HG03457 (cell line): ENCODE results near the gene PDE4B.
"Not testable (repeated sequence)": the region's sequence is repeated elsewhere in the genome, so short reads cannot be mapped to it uniquely, and the experiment has no call there.

Experiments used
- ATAC-seq: cut with Tn5 transposase; IDR thresholded peaks from one replicate; pipeline ENCODE4 v1.9.1; 2021; ENCODE audit warnings: moderate number of reproducible peaks; ENCODE audit not compliant: unreplicated experiment

The PDE4B gene

DNA sequence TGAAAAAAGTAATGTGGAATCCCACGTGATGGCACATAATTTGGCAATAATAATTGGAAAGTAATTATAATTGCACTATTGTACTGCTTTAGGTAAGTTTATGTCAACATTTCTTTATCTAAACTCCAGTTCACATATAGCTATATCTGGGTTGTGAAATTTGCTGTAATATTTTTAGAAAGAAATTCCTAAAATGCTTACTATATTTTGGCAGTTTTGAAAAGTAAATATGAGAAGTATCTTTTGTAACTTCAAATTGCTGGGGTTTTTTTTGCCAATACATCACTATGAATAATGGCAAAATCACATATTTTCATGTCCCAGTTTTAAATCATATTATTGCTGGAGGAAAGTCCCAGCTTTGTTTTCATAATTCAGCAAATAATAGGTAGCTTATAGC, 197.5 kb downstream of the PDE4B start:
- no peak for ATAC-seq

DNA sequence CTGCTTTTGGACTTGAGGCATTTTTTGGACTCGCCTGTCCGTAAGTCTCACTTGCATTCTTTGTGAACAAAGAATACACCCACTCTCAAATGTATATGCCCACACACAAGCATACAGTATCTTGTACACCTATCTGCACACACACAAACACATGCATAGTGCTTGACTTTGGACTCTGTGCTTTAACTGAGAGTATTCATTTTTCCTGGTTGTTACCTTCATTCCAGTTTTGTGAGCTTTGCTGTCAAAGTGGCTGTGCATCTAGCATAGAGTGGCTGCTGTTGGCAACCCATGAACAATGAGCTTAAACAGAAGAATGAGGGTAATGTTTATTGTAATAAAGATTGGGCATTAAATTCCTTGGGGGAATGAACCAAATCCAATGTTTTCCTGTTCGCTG, 199.0 kb downstream of the PDE4B start:
- no peak for ATAC-seq

DNA sequence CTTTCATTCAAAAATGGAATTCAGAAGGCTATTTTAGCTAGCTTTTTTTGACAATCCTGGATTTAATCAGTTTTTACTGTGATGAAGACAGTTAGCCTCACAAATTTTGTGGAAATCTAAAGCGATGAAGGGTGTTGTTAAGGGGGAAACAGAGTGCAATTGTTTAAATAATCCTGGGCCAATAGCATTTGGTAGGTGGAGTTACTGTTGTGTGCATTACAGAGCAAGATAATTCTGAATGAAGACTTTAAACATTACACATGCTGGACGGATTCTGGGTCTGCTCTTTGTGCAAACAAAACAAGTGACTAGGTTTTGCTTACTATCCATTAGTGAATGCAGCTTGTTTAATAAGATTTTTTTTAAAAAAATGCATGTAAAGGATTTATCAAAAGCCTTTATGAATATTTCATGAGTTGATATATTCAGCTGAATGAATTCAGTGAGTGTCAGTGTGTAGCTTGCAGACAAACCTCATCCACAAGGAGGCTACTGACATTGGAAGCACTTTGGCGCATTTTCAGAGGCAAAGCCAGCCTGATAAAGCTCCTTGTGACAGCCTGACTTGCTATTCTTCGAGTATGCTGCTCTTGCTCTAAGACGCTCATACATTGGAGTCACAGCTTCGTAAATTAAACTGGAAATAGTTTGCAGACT, 199.6 kb downstream of the PDE4B start:
- no peak for ATAC-seq

DNA sequence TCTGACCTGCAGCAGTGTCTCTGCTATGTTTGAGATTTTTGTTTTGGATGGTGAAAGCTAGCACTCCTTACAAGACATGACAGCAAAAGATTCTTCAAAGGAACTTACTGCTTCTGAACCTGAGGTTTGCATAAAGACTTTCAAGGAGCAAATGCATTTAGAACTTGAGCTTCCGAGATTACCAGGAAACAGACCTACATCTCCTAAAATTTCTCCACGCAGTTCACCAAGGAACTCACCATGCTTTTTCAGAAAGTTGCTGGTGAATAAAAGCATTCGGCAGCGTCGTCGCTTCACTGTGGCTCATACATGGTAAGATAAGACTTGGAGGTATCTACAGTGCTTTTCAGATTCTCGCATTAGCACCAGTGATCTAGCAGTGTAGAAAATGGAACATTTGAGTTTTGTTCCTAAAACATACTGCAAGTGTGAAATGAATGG, 200.2 kb downstream of the PDE4B start:
- no peak for ATAC-seq

DNA sequence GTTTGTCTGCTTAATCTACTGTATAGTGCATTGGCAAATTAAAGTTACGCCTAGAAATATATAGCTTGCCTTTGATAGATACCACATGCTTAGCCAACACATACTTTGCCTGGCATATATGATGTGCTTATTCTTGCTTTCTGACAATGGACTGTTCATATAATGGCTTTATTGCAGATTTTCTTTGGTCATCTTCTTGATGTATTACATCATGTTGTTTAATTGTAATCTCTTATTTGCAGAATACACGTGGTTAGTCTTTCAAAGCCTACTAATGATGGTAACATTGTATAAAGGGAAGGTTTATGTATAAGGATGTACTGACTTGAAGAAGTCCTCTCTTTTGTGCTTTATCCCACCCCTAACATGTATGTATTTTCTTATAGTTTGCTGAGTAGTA, 201.5 kb downstream of the PDE4B start:
- no peak for ATAC-seq

DNA sequence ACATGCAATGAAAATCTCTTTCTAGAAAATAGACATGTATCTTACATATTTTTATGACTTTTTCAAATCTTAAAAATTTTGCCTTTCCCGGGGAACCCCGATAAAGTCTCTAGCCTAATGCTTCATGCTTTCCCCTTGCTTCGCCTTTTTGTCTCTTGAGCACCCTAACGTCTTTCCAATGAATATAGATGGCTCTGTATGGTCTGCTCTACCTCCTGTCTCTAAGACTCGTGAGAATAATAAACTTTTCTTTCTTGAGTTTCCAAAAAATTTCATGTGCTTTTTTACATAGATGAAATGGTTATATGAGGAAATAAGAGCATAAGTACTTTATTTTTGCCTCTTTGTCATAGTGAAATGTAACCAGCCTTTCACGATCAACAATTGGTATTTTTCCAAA, 202.6 kb downstream of the PDE4B start:
- no peak for ATAC-seq

DNA sequence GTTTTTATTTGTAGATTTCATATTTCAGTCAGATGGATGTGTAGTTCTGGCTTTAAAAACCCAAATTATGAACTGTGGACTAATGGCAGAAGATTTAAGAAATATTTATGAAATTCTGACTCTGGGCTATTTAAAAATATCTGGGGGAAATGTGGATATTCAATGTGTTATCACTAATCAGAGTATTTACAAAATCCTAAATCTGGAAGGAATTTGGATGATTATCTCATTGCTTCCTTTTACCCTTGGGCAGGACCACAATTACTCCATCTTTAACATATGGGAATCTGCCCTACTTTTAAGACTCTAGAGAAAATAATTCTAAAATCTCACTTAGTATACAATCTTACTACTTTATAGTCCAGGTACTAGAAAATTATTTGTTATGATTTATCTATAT, 203.2 kb downstream of the PDE4B start:
- no peak for ATAC-seq

DNA sequence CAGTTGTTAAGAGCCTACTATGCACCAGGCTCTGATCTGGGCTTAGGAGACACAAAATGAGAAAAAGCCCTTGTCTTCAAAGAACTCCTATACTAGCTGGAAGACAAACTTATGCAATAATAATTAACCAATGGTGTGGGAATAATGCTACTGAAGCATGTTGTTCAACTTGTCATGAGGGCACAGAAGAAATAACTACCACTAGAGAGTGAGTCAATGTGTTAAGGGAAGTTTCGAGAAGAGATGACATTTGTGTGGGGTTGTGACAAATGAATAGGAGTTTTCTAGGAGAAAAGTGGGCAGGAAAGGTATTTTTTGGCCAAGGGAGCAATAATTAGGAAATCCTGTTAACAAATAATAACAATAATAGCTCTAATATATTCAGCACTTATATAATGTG, 205.0 kb downstream of the PDE4B start:
- ATAC-seq = no peak

DNA sequence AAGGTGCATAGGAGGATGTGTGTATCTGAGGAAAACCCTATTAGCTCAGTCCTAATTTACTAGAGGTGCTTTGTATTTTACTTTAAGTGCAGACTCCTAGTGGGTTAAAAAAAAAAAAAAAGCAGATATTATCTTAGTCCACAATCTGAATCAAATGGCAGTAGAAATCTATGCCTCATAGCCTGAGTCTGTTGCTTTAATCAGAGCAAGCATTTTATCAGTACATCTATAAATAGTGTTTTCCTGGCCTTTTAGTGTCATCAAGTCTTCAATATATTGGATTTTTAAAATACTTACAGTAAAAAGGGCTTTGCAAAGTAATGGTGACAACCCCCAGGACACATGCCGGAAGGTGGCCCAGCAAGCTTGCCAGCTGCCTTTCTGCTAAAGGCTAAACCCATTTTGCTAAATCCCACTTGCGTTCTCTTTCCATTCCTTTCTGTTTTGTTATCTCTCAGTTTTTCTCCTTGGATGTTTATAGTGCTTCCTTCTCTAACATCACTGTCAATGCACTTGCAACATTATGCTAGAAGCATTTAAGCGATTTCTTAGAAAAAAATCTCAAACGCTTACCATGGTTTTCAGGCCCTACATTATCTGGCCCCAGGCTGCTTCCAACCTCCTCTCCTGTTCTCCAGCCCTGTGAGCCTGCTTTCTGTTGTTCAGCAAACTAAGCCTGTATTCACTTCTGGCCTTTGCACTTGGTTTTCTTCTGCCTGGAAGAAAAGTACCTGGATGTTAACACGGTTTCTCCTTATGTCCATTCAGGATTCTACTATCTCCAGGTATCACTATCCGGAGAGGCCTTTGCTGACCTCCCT, 206.3 kb downstream of the PDE4B start:
- no peak for ATAC-seq

DNA sequence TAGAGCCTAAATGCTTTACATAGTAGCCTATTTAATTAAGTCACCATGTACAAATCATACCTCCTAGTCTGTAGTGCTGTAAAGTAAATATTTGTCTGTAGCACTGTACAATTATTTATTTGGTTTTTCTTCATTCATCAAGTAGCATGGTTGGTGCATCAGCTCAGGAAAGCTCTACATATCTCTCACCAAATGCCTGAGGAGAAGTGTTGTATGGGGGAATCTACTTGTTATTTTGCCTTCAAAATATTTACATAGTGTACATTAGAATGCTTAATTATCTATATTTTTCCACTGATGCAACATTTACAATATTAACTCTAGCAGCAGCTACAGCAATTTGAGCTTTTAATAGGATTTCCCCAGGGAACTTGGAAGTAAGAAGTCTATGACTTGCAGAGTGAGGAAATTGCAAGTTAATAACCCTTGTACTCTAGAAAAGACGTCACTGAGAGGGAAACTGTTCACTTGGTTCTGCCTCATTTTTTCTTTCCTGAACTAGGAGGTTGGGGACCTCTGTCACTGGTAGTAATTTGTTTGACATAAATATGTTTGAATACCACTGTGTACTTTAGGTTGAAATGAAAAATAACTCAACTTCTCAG, 207.4 kb downstream of the PDE4B start:
- ATAC-seq = no peak

DNA sequence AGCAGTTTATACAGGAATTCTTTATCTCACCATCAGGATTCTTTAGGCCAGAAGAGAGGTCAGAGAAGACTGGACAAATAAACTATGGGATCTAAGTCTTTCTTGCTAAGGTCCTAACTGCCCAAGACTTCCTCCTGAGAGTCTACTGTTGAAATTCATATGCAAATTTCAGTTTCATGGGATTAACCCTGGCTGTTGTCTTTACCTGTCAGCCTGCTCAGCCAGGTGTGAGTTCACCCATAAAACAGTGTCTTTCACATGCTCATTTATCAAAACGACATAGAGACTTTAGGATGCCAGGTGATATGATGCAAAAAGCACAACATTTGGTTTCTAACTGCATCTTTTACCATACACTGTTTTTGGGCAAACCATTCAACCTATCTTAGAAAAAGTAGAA, 211.0 kb downstream of the PDE4B start:
- no peak for ATAC-seq

DNA sequence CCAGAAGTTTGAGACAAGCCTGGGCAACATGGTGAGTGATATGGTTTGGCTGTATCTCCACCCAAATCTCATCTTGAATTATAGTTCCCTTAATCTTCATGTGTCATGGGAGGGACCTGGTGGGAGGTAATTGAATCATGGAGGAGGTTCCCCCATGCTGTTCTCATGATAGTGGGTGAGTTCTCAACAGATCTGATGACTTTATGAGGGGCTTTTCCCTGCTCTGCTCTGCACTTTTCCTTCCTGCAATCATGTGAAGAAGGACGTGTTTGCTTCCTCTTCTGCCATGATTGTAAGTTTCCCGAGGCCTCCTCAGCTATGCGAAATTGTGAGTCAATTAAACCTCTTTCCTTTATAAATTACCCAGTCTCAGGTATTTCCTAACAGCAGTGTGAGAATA, 213.8 kb downstream of the PDE4B start:
- ATAC-seq = not testable (repeated sequence)

DNA sequence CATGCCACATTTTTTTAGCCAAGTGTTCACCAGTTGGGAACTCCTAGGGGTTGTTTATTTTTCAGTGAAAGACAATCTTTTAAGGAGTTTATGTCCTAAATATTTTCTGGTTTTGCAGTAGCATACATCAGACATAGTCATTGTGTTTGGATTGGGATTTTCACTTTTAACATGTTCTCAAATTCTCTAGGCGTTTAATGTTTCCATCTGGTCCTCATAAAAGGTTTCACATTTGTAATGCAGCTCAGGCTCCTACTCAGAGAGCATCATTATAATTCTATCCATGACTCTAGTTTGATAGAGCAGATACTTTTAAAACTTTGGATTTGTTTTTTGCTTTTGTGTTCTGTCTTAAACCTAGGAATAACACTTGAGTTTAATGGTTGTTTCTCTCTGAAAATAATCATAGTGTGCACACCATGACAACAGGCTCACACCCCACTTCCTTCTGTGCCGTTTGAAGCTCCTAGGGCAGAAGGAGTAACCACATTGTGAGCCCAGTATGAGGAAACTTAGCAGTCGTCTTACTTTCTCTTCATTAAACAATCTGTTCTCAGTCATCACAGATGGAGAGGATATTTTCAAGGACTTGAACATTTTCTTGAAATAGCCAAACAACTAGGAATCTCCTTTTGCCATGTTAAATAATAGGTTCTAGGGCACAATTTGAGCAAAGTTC, 219.6 kb downstream of the PDE4B start:
- ATAC-seq = no peak

DNA sequence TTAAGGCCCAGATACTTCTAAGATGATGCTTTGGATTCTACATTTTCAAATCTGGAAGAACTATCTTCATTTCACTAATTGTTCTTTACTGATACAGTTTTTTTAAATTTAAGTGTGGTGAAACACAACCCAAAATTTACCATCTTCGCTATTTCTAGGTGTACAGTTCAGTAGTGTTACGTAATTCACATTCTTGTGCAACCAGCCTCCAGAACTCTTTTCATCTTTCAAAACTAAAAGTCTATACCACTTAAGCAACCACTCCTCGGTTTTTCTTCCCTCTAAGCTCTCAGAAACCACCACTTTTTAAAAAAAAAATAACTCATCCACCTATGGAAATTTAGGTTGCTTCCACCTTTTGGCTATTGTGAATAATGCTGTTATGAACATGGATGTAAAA, 220.7 kb downstream of the PDE4B start:
- no peak for ATAC-seq

DNA sequence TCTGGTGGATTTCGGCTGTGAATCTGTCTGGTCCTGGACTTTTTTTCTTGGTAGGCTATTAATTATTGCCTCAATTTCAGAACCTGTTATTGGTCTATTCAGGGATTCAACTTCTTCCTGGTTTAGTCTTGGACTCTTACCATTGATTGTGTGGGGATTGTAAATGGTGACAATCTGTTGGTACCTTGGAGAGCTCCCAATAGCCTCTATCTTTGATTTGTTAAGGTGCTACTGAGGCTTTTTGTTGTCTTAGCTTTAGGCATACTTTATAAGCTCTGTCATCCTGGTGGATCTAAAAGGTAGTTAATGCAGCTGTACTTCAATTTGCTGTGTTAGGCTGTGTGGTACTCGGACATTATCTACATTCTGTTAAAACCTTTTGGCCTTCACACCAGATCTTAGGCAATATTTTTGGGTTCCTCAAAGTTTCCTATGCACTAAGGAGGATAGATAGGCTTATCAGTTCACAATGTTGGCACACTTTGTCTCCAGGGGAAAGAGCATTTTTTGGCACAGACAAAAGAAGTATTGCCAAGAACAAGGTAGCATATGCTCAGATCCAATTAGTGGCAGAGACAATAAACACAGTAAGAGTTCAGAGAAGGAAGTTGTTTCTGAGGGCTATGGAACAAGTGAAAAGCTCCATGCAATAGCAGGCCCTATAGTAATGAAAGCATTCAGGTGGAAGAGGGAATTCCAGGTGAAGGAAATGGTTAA, 230.4 kb downstream of the PDE4B start:
- ATAC-seq = no peak

DNA sequence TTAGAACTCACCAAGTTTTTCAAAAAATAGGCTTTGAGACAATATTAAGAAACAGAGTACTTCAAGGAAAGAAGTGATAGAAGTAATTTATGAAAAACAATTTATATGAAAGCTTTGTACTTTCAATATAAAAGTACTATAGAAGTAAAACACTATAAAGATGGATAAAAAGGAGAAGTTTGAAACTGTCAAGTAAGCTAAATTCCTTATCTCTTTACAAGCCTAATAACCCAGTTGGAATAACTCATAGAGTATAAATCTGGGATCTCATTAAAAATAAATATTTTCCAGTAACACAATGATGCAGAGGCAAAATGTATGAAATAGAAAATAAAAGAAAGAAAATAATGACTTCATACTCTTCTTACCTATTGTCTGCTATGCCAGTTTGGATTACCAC, 232.5 kb downstream of the PDE4B start:
- ATAC-seq = no peak

DNA sequence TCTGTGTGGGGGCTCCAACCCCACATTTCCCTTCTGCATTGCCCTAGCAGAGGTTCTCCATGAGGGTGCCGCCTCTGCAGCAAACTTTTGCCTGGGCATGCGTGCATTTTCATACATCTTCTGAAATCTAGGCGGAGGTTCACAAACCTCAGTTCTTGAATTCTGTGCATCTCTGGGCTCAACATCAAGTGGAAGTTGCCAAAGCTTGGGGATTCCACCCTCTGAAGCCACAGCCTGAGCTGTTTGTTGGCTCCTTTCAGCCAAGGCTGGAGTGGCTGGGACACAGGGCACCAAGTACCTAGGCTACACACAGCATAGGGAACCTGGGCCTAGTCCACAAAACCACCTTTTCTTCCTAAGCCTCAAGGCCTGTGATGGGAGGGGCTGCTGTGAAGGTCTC, 235.3 kb downstream of the PDE4B start:
- ATAC-seq = no peak

DNA sequence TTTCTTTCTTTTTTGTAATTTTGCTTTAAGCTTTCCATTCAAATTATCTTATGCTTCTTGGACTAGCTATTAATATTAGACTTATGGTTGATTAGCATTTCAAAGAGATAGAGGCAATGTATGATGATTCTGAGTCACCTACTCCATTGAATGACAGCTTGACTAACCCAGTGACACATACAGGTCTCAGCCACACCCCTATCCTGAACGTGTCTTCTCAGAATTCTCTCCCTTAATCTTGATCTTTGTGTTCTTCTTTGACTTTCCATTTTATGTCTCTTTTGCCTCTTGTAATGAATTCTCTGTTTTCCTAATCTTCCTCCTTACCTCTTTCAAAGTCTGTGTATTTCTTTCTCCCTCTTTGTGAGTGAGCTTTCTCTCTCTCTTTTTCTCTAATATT, 241.1 kb downstream of the PDE4B start:
- no peak for ATAC-seq

DNA sequence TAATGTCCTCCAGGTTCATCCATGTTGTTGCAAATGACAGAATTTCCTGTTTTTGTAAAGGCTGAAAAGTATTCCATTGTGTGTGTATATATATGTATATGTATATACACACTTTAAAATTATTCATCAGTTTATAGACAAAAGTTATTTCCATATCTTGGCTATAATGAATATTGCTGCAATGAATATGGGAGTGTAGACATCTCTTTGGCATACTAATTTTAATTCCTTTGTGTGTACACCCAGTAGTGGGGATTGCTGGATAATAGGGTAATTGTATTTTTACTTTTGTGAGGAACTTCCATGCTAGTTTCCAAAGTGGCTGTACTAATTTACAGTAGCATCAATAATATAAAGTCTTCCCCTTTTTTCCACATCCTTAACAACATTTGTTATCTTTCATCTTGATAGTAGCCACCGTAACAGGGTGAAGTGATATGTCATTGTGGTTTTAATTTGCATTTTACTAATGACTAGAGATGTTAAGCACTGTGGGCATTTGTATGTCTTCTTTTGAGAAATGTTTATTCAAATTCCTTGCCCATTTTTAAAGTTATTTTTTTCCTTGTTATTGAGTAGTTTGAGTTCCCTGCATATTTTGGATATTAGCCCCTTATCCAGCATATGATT, 243.0 kb downstream of the PDE4B start:
- no peak for ATAC-seq

DNA sequence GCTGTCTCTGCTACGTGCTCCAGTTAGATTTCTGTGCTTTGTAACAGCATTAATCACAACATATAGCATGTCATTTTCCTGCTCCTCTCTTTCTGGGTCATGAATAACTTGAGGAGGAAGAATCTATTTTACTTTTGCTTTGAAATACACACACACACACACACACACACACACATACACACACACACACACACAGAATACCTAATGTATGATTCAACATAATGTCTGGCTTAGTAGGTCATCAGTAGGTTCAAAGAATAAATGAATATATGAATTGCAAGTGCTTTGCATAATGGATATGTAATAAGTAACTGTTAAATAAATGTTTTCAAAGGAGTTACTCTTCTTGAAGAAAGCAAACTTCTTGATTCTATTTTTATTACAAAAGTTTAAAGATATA, 249.0 kb downstream of the PDE4B start:
- ATAC-seq = no peak

DNA sequence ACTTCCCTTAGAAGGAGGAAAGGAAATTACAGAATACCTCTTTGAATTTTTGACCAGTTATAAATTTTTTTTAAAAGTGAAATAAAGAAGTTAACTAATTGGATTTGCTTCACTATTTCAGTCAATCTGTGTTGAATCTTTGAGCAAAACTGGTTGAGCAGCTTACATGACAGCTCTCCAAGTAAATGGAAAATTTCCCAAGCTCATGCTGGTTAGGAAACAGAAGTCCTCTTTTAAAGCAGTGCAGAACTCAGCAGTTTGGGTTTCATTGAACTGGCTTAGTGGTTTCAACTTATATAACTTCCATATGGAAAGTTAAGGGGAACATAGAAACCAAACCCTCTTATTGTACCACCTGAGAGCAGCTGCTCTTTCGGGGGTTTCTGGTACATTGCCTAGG, 250.5 kb downstream of the PDE4B start:
- no peak for ATAC-seq
